NCI-H526 treated with DMSO at 0.1 percent for 48 hours (cell line): Measurements from ENCODE around the gene ERC2.
A peak's percentile ranks its signal among the peaks of the same experiment; 100 is the strongest.

Experiments
- DNase-seq: peaks from one replicate; lab custom pipeline; 2025; lab: John Stamatoyannopoulos, UW

The ERC2 gene

DNA sequence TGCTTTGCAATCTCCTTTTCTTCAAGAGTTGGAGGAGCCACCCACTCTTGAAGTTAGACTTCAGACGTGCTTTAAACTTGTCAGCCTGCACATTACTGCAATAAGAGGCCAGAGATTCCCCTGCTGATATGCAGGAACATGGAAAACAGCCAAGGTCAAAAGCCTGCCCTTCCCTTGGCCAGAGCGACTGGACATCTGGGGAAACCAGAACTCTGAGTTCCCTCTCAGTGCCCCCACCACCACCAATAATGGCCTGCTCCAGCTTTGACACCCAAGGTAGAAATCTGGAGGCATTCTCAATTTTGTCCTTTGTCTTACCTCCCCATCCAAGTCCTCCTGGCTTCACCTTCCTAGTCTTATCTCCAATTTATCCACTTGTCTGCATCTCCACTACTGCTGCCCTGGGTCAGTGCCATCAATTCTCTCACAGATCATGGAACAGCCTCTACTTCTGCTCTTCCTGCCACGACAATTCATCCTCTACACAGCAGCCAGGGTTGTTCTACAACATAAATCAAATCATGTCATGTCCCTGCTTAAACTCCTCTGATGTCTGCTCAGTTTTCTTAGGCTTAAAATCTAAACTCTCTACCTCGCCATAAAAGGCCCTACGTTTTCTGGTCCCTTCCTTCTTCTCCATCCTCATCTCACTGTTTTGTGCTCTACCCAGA, 789.6 kb downstream of the ERC2 start:
- no peak for DNase-seq

DNA sequence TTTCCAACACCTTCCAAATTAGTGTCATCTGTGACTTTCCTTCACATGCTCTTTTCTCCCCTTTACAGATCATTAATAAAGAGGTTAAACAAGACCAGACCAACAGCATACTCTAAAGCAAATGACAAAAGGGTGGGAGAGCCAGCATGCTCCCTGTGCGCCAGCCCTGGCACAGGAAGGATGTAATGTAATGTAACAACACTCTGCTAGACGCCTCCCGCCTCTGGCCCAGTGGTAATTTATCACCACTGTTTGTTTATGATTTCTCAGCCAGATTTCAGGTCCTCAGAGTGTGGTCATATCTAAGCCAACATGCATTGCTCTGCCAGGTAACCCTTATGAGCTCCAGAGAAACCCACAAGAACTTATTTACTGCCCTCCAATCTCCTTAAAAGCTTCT, 791.6 kb downstream of the ERC2 start:
- DNase-seq = no peak

DNA sequence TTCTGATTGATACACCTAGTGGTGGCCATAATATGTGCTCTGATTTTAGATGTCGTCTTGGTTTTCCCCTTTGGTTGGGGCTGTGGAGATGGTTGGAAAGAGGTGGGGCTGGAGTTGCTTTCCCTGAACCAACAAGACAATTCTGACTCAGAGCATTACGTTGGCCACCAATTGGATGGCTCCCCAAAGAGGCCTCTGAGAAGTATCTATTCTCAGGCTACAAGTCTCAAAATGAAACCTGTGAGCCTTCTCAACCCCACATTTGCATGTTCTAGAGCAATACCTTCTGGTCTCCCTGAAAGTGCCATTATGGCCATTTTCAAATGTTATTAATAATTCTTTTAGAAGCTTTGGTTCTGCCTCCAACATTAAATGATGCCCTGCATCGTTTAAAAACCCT, 792.8 kb downstream of the ERC2 start:
- no peak for DNase-seq

DNA sequence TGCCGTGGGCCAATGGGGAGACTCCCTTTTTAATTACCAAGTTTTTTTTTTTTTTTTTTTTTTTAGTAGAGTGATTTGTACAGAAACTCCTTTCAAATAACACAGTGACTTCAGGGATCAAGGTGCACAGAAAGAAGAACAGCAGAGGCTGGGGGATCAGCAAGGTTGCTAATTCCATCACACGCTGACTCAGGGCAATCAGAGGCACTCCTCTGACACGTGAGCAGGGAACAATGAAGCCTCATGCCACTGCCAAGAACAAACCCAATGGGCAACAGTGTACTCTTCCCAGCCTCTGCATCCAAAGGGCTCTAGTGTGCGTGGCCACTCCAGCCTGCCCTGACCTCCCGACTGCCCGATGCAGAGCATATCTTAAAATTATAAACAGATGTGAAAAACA, 794.5 kb downstream of the ERC2 start:
- DNase-seq = no peak

DNA sequence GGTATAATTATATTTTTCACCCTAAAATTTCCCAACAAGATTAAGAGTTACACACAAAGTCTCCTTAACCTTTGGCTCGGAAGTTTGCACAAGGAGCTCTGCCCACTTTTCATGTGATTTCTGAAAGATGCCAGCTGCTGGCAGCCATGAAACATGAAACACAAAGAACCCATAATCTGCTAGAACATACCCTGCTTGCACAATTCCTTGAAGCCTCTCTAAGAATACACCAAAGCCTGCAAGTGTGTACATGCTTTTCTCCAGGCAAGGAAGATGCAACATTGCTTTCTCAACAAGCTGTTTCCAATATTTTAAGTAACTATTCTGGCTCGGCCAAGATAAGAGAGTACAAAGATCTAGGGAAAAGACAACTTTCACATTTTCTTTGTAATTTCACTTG, 799.1 kb downstream of the ERC2 start:
- no peak for DNase-seq

DNA sequence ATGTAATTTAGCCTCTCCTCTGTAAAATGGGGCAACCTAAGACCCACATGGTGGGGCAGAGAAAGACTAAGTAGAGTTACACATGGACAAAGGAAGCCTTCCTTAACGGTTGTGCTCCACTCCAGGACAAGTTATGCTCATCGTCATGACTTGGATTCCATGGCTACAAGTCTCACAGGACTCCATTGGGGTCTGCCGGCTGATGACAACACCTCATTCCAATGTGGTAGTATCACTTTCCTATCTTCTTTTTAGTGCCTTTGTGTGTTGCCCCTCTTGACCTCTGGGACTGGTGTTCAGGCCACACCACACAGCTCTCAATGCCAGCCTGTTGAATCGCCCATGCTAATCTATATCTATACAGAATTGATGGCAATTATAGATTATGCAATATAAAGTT, 799.9 kb downstream of the ERC2 start:
- DNase-seq = no peak

DNA sequence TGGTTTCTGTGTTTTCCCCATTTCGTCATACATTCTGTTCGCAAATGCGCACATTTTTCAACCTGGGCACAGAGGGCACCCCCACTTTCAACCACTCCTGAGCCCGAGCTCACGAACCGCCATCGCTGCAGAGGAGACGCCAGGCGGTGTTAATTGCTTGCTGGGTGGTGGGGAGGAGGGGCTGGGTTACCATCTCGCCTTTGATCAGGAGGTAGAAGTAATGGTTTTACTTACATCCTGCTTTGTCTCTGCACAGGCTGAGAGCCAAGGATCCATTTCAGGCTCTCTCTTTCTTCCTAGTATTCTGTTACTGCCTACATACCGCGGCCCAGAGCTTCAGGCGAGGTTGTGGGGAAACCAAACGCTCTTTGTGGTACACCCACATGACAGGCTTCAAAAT, 803.9 kb downstream of the ERC2 start:
- DNase-seq = no peak

DNA sequence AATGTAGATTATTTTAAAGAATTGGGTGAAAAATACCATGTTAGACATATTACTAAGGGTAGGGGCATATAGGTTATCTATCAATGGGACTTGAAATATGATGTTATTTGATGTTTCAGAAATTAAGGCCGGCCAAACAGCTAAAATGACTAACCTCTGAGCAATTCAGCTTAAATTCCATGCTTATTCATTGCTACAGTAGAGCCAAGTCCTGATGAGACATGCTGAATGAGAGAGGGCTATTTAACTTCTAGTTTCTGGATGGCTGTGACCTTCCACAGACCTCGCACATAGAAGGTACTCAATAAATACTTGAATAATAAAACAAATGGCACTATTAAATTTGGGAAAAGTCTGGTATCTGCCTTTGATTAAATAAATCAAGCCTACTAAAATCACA, 805.6 kb downstream of the ERC2 start:
- DNase-seq = no peak

DNA sequence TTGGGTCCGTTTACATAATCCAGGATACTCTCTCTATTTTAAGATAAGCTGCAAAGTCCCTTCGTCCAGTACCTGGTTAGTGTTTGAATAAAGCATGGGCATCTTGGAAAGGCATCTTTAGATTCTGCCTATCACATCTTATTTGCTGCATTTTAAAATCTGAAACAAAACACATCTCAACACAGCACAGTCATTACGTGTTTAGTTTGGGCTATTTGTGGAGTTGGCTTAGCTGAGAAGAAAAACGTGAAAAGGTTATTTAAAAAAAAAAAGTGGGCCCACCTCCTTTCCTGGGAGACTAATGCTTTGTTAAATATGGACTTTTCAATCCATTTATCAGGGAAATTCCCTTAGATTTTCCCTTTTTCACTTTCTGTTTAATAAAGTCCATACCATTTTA, 806.7 kb downstream of the ERC2 start:
- no peak for DNase-seq

DNA sequence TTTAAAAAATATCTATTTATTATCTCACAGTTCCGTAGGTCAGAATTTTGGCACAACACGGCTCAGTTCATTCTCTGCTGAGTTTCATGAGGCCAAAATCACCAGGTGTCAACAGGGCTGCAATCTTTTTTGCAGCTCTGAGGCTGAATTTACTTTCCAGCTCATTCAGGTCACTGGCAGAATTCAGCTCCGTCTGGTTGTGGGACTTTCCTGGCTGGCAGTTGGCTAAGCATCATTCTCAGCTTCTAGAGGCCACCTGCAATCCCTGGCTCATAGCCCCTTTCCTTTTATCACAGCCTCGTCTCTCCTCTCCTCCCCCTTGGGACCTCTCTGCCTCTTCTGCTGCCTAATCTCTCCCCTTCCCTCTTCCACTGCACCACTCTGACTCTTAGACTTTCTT, 807.1 kb downstream of the ERC2 start:
- DNase-seq = no peak

DNA sequence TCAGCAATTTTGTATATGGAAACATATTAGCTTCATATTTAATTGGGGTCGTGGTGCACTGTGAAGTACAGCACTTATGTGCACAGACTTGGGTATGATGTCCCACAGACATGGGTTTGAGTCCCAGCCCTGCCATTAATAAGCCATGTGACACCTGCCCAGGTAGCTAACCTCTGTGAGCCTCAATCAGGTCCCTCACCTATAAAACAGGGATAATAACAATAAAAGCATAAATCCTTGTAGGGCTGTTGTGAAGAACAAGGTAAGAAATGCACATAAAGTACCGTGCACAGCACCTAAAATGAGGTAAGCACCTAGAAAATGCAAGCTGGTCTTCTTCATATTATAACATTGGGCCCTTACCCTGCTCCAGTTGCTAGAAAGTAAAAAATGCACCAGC, 807.6 kb downstream of the ERC2 start:
- no peak for DNase-seq

DNA sequence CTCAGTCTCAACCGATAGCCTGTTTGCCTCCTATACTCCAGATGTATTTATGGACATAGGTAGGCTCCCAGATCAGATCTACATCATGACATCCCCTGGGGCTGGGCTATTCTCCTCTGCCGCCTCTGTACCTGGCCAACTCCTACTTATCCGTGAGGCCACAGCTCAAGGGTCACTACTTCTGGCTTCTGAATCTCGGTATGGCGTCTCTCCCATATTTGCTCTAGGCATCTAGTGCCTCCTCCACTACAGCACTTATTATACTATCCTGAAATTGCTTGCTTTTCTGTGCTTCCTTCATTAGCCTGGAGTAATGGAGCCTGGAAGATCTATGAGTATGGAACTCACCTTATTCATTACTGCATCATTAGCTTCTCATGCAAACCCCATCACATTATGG, 808.6 kb downstream of the ERC2 start:
- DNase-seq = no peak

DNA sequence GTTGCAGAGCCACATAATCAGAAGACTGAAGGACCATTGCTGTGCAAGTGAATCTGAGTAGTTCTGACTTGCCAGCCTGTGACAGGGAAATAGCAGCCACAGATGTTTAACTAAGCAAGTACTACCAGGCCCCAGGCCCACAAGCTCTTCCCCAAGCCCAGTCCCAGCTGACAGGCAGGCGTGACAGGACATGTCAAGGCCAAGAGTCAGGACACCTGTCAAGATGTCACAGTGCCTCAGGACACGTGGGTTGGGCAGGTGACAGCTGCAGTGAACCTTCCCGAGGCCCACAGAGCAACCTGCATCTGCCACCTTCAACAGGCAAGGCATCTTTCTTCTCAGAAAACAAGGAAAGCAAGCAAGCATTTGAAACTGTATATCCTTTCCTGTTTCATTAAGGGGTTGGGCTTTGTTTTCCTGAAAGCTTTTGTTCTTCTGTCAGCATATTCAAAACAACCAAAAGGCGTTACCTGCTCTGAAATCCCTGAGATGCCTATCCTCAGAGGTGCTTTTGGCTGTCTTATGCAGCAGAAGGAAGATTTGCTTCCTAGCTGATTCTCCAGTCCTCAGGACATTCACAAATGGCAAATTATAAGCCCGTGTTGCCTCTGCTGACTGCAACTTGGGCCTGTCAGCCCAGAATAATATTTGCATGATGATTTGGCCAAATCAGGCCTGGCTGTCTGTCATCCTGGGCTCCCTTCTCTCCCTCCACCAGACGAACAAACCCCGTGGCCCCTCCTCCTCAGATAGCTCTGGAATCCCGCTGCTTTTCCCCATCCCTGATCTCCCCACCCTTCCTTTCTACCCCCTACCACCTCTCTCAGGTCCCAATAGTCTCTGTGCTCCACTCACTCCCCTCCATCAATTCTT, 809.3 kb downstream of the ERC2 start:
- DNase-seq = peak; percentile 38

DNA sequence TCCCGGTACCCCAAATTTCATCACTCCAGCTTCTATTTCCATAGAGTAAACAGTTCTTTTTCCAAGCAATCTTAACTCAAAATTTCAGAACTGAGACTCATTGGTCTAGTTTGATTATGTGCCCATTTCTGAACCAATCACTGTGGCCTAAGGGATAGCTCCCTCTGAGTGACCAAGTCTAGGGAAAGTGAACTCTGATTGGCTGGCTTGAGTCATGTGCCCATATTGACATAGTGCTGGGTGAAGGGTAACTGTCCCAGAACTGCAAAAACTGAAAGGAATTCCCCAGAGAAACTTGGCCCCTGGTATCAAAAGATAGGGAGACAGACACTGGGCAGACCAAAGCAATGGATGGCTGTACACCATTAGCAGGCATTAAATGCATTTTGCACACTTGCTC, 810.0 kb downstream of the ERC2 start:
- no peak for DNase-seq

DNA sequence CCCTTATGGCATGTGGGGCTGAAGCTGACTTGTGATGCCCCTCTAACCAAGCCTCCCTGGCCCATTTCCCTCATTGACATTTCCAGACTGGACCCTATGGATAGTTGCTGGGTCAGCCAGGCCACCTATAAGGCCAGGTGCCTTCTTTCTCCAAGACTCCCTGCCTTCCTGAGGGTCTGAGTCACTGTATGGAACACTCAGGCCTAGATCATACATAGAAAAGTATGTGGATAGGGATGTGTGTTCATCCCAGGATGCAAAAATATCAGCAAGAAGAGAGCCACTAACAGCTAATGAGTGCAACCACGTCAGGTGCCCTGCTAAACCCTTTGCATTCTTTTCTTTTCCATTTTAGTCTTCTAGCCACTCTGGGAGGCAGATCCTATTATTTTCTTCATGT, 812.7 kb downstream of the ERC2 start:
- no peak for DNase-seq

DNA sequence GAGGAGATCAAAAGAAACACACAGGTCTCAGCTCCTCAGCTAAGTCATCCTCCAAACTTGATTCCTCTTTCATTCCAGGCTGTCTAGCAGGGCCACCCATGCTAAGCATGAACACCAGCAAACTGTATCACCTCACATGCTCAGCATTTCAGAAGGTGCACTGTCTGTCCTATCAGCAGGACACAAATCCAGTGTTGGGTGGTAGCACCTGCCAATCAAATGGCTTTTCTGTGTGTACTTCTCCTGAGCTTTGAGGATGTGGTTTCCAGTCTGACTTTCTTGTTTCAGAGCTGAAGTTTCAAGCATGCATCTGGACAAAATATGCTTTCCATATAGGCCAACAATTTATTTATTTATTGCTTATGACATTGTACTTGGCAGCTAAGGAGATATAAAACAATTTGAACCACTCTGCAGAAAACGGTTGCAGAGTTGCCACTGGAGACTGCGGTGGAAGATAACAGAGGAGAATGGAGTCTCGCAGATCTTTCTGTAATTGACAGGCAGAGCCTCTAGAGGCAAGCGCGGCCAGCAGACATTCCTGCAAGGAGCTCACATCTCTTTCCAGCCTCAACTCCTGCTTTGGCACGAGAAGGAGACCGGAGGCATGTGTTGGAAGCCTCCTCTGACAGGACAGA, 814.0 kb downstream of the ERC2 start:
- DNase-seq = no peak

DNA sequence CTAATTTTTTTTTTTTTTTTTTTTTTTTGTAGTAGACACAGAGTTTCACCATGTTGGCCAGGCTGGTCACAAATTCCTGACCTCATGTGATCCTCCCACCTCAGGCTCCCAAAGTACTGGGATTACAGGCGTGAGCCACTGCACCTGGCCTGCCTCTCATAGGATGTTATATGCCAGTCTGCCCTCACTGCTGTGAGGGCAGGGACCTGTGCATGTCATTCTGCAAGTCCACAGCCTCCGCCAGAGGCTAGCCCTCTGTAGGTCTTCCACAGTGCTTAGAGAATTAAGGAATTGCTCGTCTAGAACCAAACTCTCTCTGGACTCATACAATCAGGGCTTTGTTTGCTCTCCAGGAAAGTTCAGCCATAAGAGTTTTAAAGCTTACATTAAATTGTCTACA, 817.3 kb downstream of the ERC2 start:
- no peak for DNase-seq

DNA sequence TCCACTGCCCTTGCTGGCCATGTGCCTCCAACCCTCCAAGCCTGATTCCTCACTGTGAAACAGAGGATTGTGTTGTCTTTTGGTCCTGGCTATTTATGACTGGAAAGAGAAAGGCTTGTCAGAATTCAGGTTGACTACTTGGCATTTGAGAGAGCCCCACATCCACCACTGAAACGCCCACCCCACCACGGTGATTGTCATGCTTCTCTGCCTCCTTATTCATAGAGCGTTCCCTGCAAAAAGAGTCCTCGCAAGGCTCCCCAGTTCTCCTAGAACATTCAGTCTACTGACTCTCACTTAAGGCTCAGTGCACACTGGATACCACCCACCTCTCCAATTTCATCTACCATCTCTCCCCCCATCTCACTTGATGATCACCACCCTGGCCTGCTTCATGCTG, 818.3 kb downstream of the ERC2 start:
- no peak for DNase-seq

DNA sequence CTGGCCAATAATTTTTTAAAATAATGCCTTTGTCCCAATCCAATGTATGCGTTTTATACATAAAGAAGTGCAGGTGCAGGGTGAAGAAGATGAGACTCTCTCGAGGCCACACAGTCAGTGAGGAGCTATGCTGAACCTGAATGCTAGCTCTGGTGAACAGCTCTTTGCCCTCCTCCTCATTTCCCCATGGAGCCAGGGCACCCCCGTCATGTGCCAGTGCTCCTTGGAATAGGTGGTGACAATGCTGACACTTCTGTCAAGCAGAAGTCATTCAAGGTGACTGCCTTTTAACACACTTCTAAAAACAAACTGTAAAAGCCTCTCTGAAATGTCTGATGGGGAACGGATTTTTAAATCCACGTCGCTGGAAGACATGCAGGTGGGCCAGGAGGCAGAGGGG, 818.7 kb downstream of the ERC2 start:
- no peak for DNase-seq

DNA sequence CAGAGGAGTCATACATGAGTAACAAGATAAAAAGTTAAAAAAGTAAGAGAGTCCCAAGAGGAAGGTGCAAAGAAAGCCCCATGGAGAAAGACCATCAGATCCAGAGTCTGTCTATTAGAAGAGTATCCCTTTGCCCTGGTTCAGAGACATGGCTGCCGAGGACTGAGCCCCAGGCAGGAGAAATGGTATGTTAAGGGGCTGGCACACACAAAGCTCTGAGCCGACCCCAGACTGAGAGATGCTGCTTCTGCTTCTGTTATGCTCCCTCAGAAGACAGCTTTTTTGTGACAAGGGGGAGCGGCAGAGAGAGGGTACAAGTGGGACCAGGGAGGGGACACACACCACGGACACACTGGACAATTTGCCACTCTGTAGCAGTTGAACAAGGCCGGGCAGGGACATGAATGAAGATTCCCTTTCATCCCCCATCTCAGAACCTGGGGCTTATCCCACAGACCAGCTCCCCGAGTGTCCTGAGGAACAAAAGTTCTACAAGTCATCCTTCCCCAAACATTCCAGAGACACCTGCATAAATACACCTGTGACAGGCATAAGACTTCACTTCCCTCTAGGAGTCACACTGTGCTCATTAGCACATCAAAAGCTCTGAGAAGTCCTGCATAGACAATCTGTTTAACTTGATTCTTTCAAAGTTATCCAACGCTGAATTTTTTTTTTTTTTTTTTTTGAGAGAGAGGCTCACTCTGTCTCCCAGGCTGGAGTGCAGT, 819.5 kb downstream of the ERC2 start:
- no peak for DNase-seq

DNA sequence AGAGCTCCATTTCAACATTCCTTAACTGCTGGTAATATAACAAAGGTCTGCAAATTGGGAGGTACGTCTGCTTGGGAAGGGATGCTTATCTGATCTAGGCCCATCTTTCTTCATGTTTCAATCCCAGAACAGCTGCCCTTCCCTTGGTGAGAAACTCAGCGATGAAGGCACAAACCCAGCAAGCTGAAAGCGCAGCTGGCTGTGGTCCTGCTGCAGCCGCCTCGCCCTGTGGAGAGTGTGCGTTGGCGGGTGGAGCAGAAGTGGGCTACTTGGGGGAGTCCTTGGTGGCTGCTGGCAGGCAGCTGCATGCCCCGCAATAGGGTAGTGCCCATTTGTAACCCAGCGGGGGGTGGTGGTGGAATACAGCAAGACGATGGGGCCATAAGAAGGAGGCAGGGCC, 820.6 kb downstream of the ERC2 start:
- DNase-seq = no peak

DNA sequence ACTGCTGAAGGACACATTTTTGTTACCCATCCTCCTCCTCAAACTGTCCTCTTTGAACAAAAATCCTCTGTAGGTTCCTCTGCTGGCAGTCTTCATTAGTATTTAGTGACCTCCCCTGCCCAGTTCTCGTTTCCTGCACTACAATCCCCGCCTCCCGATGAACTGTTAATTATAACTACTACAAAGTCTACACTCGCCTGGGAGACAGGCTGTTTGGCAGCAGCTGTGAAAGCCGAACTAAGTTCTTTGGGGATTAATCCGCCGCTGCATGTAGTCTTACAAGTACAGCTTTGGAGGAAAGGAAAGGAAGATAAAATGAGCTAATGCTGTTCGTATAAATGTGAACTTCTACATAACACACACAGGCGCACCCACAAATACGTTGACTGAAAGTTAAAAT, 821.2 kb downstream of the ERC2 start:
- no peak for DNase-seq

DNA sequence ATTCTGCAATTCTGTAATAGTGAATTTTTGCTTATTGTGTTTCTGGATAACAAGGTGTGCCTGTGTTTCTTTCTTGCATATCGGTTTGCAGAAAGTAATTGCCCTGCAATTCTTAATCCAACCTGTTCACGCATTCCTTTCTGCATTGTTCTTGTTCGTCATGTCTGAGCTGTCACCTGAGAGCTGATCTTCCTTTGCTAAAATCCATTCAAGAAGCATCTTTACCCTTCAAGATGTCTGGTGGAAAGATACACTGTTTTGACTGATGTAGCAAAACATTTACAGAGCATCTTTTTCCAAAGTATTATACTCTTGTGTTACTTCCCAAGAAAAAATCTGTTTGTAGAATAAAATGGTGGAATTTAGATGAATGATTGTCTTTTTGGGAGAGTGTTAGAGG, 822.1 kb downstream of the ERC2 start:
- DNase-seq = no peak
